Thymus (tissue), 11 donors: ENCODE data around the gene LMOD1. TPM values are rescaled to one million over a fixed set of nuclear protein-coding genes. Genes with fewer than 3 reads are reported as not detected.

Source experiments
- DNase-seq, 9 donors: peaks; one replicate each; pipeline ENCODE4 v3.0.0-alpha.2; 2013; ENCODE audit warnings: low spot score in 9 of 9, low read depth in 6 of 9, missing footprints in 1 of 9
- H3K27ac ChIP-seq, 2 donors: one replicate each; pipeline ENCODE4 v1.5.1; 2013; ENCODE audit warnings: control low read depth in 1 of 2, low read depth in 1 of 2, low read length in 1 of 2, mild to moderate bottlenecking in 1 of 2, moderate library complexity in 1 of 2
- H3K27me3 ChIP-seq, 2 donors: one replicate each; pipeline ENCODE4 v1.5.1; 2013; ENCODE audit warnings: low read length in 1 of 2; ENCODE audit not compliant: control insufficient read depth in 2 of 2, insufficient read depth in 1 of 2
- H3K36me3 ChIP-seq, 2 donors: one replicate each; pipeline ENCODE4 v1.5.1; 2013; ENCODE audit warnings: low read length in 1 of 2, mild to moderate bottlenecking in 1 of 2, moderate library complexity in 1 of 2; ENCODE audit not compliant: control insufficient read depth in 2 of 2, insufficient read depth in 2 of 2
- H3K4me1 ChIP-seq, 2 donors: one replicate each; pipeline ENCODE4 v1.5.1; 2013; ENCODE audit warnings: low read length in 2 of 2; ENCODE audit not compliant: control insufficient read depth in 2 of 2, insufficient read depth in 2 of 2
- H3K4me3 ChIP-seq, 2 donors: one replicate each; pipeline ENCODE4 v1.5.1; 2013; ENCODE audit warnings: low read length in 2 of 2, control low read depth in 1 of 2, mild to moderate bottlenecking in 1 of 2
- H3K9me3 ChIP-seq, 2 donors: one replicate each; pipeline ENCODE4 v1.5.1; 2013; ENCODE audit warnings: low read length in 1 of 2, mild to moderate bottlenecking in 1 of 2; ENCODE audit not compliant: control insufficient read depth in 2 of 2, insufficient read depth in 1 of 2
- WGBS: extraction: QIAGEN DNeasy Blood & Tissue Kit; methylation state at CpG from one replicate; pipeline ENCODE4 v1.1.7; 2013; 5-methylcytosine and 5-hydroxymethylcytosine counted together
- polyA plus RNA-seq: library from polyadenylated mRNA; stranded (reverse); fragments of 200-250 nt; gene quantifications from one replicate; pipeline ENCODE4 v1.2.3, GENCODE V29; 2013
- total RNA-seq: library from RNA; stranded (reverse); fragments of 120-200 nt; gene quantifications from one replicate; pipeline ENCODE4 v1.2.4, GENCODE V29; 2013
- donor health status: healthy.

LMOD1 gene
- total and polyA plus RNA-seq, 2 donors, result 0.24 to 17.1 TPM

- WGBS, result 98% methylated on average over 9 of the region's 9 CpGs
- H3K36me3 ChIP-seq, result no peaks in the 10 kb centered on the region
- H3K27ac ChIP-seq, result no peak overlapping the region
- H3K27me3 ChIP-seq, result peaks cover 29 to 70% of the 10 kb centered on the region in 2 donors
- no peak for DNase-seq
- H3K4me1 ChIP-seq, result no peaks in the 10 kb centered on the region
- peaks cover 0 to 2% of the 10 kb centered on the region in 2 donors for H3K9me3 ChIP-seq
- H3K4me3 ChIP-seq, result no peak overlapping the region
Observed at GRCh38 chr1:201886103-201886885, 60.1 kb downstream of the LMOD1 start.

DNA sequence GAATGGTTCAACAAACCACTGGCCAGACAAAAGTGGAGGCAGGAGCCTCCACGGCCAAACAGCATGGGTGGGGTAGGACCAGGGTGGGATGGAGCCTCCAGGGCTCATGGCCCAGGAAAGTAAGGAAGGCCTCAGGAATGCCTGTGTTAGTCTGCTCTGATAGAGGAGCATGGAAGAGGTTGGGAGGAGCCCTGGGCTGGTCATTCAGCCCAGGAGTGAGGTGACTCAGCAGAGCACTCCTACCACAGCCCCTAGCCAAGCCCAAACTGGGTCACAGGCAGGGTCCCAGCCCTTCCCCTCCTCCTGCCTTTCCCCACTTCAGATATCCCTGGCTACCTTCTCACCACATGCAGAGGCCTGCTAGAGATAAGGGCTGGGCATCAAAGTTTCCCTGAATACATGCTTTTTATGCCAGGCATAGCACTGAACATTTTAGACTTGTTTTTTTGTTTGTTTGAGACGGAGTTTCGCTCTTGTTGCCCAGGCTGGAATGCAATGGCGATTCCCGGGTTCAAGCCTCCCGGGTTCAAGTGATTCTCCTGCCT, 60.7 kb downstream of the LMOD1 start:
- peaks cover 28 to 63% of the 10 kb centered on the region in 2 donors for H3K27me3 ChIP-seq
- no peak for DNase-seq
- H3K27ac ChIP-seq, result no peak overlapping the region
- H3K36me3 ChIP-seq, result no peaks in the 10 kb centered on the region
- H3K4me3 ChIP-seq, result no peak overlapping the region
- WGBS, result 95% methylated on average over 6 of the region's 6 CpGs
- H3K9me3 ChIP-seq, result peaks cover 0 to 2% of the 10 kb centered on the region in 2 donors
- H3K4me1 ChIP-seq, result no peaks in the 10 kb centered on the region

DNA sequence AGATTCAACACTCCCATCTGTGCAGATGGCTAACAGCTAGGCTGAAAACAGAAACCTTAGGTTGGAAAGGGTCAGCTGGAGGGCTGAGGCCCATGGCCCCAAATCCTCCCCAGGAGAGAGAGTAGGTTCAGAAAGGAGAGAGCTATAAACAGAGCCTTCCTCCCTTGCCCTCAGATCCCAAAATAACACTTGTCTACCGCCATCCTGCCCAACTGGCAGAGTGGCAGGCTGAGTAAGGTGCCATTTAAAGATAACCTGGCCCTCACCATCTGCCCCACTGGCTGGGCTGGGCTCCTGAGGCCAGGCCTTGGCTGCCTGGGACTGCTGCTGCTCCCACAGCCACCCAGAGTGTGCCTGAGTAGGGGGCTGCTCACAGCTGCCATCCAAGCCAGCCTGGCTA, 61.9 kb downstream of the LMOD1 start:
- Histone ChIP-seq H3K4me1 (no peaks in the 10 kb centered on the region), H3K27me3 (peaks cover 18 to 51% of the 10 kb centered on the region in 2 donors), H3K27ac (no peak overlapping the region), H3K36me3 (no peaks in the 10 kb centered on the region), H3K4me3 (no peak overlapping the region), H3K9me3 (no peaks in the 10 kb centered on the region)
- no peak for DNase-seq
- 46% methylated on average over 1 of the region's 1 CpG for WGBS

DNA sequence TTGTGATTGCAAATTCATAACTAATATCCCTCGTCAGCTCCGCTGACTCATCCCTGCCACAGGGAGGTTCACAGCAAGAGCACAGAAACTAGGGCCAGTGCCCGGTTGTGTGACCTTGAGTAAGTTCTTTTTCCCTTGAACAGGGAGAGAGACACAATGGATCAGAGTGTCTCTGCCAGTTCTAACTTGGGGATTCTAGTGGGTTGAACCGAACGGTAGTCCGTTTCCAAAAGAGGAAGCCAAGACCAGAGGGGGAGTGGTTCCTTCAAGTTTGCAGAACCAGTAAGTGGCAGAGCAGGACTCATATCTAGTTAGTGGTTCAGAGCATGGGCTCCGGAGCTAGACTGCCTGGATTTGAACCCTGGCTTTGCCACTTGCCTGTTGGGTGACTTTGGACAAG, 62.6 kb downstream of the LMOD1 start:
- Histone ChIP-seq H3K4me1 (no peaks in the 10 kb centered on the region), H3K9me3 (no peaks in the 10 kb centered on the region), H3K4me3 (no peak overlapping the region), H3K27ac (no peak overlapping the region), H3K36me3 (no peaks in the 10 kb centered on the region), H3K27me3 (peaks cover 14 to 45% of the 10 kb centered on the region in 2 donors)
- WGBS, result 31% methylated on average over 7 of the region's 7 CpGs
- peak in 1 of 9 donors; percentile 15 for DNase-seq

DNA sequence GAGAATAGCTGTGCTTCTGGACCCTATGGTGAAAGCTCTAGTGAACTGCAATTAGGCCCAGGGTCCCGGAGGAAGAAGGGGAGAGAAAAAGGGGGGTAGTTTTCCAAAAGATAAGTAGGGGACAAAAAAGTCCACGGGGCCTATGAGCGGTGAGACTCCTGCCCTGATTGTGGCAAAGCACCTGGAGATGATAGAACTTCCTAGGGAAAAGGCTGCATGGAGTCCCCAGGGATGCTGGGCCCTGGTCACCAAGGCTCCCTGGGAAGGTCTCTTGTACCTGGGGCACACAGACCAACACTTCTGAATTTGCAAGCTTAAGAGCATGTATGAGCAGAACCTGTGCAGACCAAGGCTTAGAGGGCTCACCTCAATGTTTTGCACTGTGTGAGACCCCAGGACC, 63.1 kb downstream of the LMOD1 start:
- H3K4me3 ChIP-seq, result no peak overlapping the region
- peaks cover 11 to 39% of the 10 kb centered on the region in 2 donors for H3K27me3 ChIP-seq
- H3K4me1 ChIP-seq, result no peaks in the 10 kb centered on the region
- no peaks in the 10 kb centered on the region for H3K9me3 ChIP-seq
- H3K27ac ChIP-seq, result no peak overlapping the region
- DNase-seq, result no peak
- H3K36me3 ChIP-seq, result peaks cover 0 to 2% of the 10 kb centered on the region in 2 donors
- WGBS, result 91% methylated on average over 3 of the region's 3 CpGs

- 36% methylated on average over 2 of the region's 2 CpGs for WGBS
- Histone ChIP-seq H3K27me3 (peaks cover 6 to 34% of the 10 kb centered on the region in 2 donors), H3K4me1 (no peaks in the 10 kb centered on the region), H3K27ac (no peak overlapping the region), H3K4me3 (no peak overlapping the region), H3K36me3 (peaks cover 0 to 2% of the 10 kb centered on the region in 2 donors), H3K9me3 (no peaks in the 10 kb centered on the region)
- DNase-seq, result peak in 1 of 9 donors; percentile 28
Observed at GRCh38 chr1:201882665-201883132, 63.6 kb downstream of the LMOD1 start.

- H3K27ac ChIP-seq, result no peak overlapping the region
- H3K4me1 ChIP-seq, result no peaks in the 10 kb centered on the region
- H3K27me3 ChIP-seq, result peaks cover 2 to 23% of the 10 kb centered on the region in 2 donors
- DNase-seq, result no peak
- peaks cover 0 to 4% of the 10 kb centered on the region in 2 donors for H3K36me3 ChIP-seq
- H3K4me3 ChIP-seq, result no peak overlapping the region
- H3K9me3 ChIP-seq, result no peaks in the 10 kb centered on the region
- WGBS, result 96% methylated on average over 1 of the region's 1 CpG
Observed at GRCh38 chr1:201881617-201882016, 64.7 kb downstream of the LMOD1 start.

DNA sequence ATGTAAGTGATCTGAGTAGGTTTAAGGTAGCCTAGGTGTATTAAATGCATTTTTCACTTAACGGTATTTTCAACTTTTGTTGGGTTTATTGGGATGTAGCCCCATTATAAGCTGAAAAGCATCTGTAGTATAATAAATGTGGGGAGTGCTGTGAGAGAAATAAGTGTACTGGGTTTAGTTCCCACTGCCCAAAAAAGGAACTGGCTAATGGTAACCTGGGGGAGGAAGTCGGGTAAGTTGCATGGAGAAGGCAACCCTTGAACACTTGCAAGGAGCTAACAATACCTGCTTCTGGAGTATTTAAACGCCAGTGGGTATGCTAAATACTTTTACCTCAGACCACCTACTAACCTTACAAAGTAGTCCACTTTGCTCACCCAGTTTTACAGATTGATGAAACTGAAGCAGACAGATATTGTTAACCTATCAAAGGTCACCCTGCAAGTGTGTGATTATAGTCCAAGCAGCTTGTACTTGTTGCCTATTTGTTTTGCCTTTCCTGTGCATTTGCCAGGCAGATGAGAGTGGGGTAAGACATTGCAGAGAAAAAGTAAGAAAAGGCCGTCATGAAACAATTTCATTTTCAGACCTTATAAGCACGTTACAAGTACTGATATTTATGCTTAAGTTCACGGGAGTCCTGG, 65.3 kb downstream of the LMOD1 start:
- Histone ChIP-seq H3K9me3 (no peaks in the 10 kb centered on the region), H3K4me3 (no peak overlapping the region), H3K27me3 (peaks cover 2 to 17% of the 10 kb centered on the region in 2 donors), H3K4me1 (no peaks in the 10 kb centered on the region), H3K36me3 (peaks cover 5 to 9% of the 10 kb centered on the region in 2 donors), H3K27ac (no peak overlapping the region)
- DNase-seq, result no peak
- WGBS, result 83% methylated on average over 6 of the region's 6 CpGs

GRCh38 chr1:201877877-201878401, 68.4 kb downstream of the LMOD1 start:
- H3K36me3 ChIP-seq, result peaks cover 28 to 33% of the 10 kb centered on the region in 2 donors
- peak in 6 of 9 donors; percentile 13 to 57 (median 24) for DNase-seq
- 78% methylated on average over 6 of the region's 6 CpGs for WGBS
- no peak overlapping the region for H3K27ac ChIP-seq
- no peaks in the 10 kb centered on the region for H3K27me3 ChIP-seq
- H3K4me1 ChIP-seq, result no peaks in the 10 kb centered on the region
- no peaks in the 10 kb centered on the region for H3K9me3 ChIP-seq
- no peak overlapping the region for H3K4me3 ChIP-seq
